Stromal cell of bone marrow (primary cell): ENCODE results near the gene LAMB3.
"Not testable (repeated sequence)": the region's sequence is repeated elsewhere in the genome, so short reads cannot be mapped to it uniquely, and the experiment has no call there.

Source experiments
- DNase-seq: peaks from one replicate; pipeline ENCODE4 v3.0.0-alpha.2; 2012; ENCODE audit warnings: low read depth

Gene LAMB3

GRCh38 chr1:209652121-209652735, at the start of gene LAMB3:
Gene LAMB3, minus strand, starts transcription at chr1:209652425. Its CDS starts 1,481 bp downstream, at chr1:209650944.
- no peak for DNase-seq

GRCh38 chr1:209700686-209701085, 48.5 kb upstream of the LAMB3 start:
- DNase-seq = not testable (repeated sequence)

- DNase-seq = no peak
These were observed 44.9 kb upstream of the LAMB3 start for GRCh38 chr1:209697126-209697525.

GRCh38 chr1:209696673-209697072, 44.4 kb upstream of the LAMB3 start:
- DNase-seq = no peak

- DNase-seq = peak; percentile 88
These were observed 40.7 kb upstream of the LAMB3 start for GRCh38 chr1:209692745-209693504.

GRCh38 chr1:209692296-209692695, 40.1 kb upstream of the LAMB3 start:
- no peak for DNase-seq

GRCh38 chr1:209691237-209691636, 39.0 kb upstream of the LAMB3 start:
- DNase-seq = no peak

GRCh38 chr1:209689477-209689876, 37.3 kb upstream of the LAMB3 start:
- DNase-seq = no peak

GRCh38 chr1:209688746-209689234, 36.6 kb upstream of the LAMB3 start:
- no peak for DNase-seq

GRCh38 chr1:209686322-209686721, 34.1 kb upstream of the LAMB3 start:
- DNase-seq = no peak

- no peak for DNase-seq
These were observed 33.6 kb upstream of the LAMB3 start for GRCh38 chr1:209685821-209686220.

GRCh38 chr1:209678981-209679539, 26.8 kb upstream of the LAMB3 start:
- no peak for DNase-seq

GRCh38 chr1:209675565-209676154, 23.4 kb upstream of the LAMB3 start:
- no peak for DNase-seq

- DNase-seq = no peak
These were observed 22.8 kb upstream of the LAMB3 start, which contains the start of gene G0S2 for GRCh38 chr1:209674957-209675564. Gene G0S2, plus strand, starts transcription at chr1:209675412. Its CDS starts 273 bp downstream, at chr1:209675685.

GRCh38 chr1:209673631-209674417, 21.6 kb upstream of the LAMB3 start:
- no peak for DNase-seq

- DNase-seq = no peak
These were observed 20.7 kb upstream of the LAMB3 start for GRCh38 chr1:209672705-209673630.

GRCh38 chr1:209670441-209671082, 18.3 kb upstream of the LAMB3 start:
- no peak for DNase-seq

GRCh38 chr1:209667708-209668107, 15.5 kb upstream of the LAMB3 start:
- no peak for DNase-seq

- no peak for DNase-seq
These were observed 14.9 kb upstream of the LAMB3 start for GRCh38 chr1:209667103-209667502.

- DNase-seq = no peak
These were observed 10.7 kb upstream of the LAMB3 start for GRCh38 chr1:209662879-209663327.
